ENCODE measurements around the gene PCDHA1.

GRCh38 chr5:140827704-140828361 is 41.9 kb downstream of the PCDHA1 start, which contains the start of gene PCDHA6:
- no peak for TF ChIP-seq CTCF (IDR thresholded peaks at IDR 0.05; ENCODE audit: insufficient read depth, low read length, poor library complexity, severe bottlenecking)
- TF ChIP-seq EZH2phosphoT487 (conservative IDR thresholded peaks at IDR 0.05; ENCODE audit: low read length): no peak
